A549 (cell line): ENCODE data around the gene C11orf58. TPM values are rescaled to one million over a fixed set of nuclear protein-coding genes. Genes with fewer than 3 reads are reported as not detected.

Source experiments
- ATAC-seq, 2 experiments: fragments of 200-7000 bp in 1 of 2; fragments of >200 bp in 1 of 2; cut with Nextera tagmentation in 1 of 2; cut with Tn5 transposase in 1 of 2; 3 replicates each; pipeline versions ENCODE4 v1.8.0 to v1.9.1; 2018 to 2020; ENCODE audit warnings: mild to moderate bottlenecking in 1 of 2, moderate library complexity in 1 of 2
- CTCF ChIA-PET: fragments of 300-600 bp; sonication (Branson Sonifier 250); formaldehyde crosslinking; extraction: SDS; loops from one replicate; lab custom pipeline; 2021; ENCODE audit warnings: antibody characterized with exemption, inconsistent platforms; lab: Yijun Ruan, JAX
- POLR2A ChIA-PET: fragments of 350-600 bp; formaldehyde crosslinking; extraction: SDS; loops from one replicate; lab custom pipeline; 2021; ENCODE audit warnings: antibody characterized with exemption, inconsistent platforms; lab: Yijun Ruan, JAX
- DNase-seq, 2 experiments: peaks; one replicate each; pipeline versions ENCODE4 v3.0.0 to v3.0.0-alpha.2; 2011 to 2016; ENCODE audit warnings: low read depth in 1 of 2, low spot score in 1 of 2
- FAIRE-seq: peaks from 2 replicates; lab custom pipeline; 2011; peaks lifted over from hg19 to GRCh38; lab: Jason Lieb, UNC
- H3K27ac ChIP-seq, 2 experiments: fragments of >200 bp; sonication (Bioruptor Twin); formaldehyde crosslinking; 3 replicates each; pipeline ENCODE4 v1.5.1; 2016 to 2017
- H3K4me1 ChIP-seq: fragments of >200 bp; sonication (Bioruptor Twin); formaldehyde crosslinking; 3 replicates; pipeline ENCODE4 v1.6.1; 2016
- H3K4me2 ChIP-seq: fragments of >200 bp; sonication (Bioruptor Twin); formaldehyde crosslinking; 3 replicates; pipeline ENCODE4 v1.6.1; 2016
- H3K4me3 ChIP-seq: fragments of >200 bp; sonication (Bioruptor Twin); formaldehyde crosslinking; 3 replicates; pipeline ENCODE4 v1.5.1; 2016
- H3K9me3 ChIP-seq: fragments of >200 bp; sonication (Bioruptor Twin); formaldehyde crosslinking; 3 replicates; pipeline ENCODE4 v1.6.1; 2016
- CBX8 ChIP-seq: fragments of 200-600 bp; sonication (generic); IDR thresholded peaks from 2 replicates; pipeline ENCODE4 v1.6.1; 2016
- CHD2 ChIP-seq: fragments of 150-350 bp; IDR thresholded peaks from 2 replicates; pipeline ENCODE4 v1.6.1; 2014; ENCODE audit warnings: low read length; ENCODE audit not compliant: partially characterized antibody
- CHD4 ChIP-seq: fragments of 200-600 bp; sonication (generic); IDR thresholded peaks from 2 replicates; pipeline ENCODE4 v1.6.1; 2016; ENCODE audit warnings: antibody characterized with exemption, mild to moderate bottlenecking, borderline replicate concordance
- EHMT2 ChIP-seq: fragments of 200-600 bp; sonication (generic); IDR thresholded peaks from 2 replicates; pipeline ENCODE4 v1.6.1; 2016; ENCODE audit warnings: antibody characterized with exemption, low read depth, mild to moderate bottlenecking, moderate library complexity
- ESRRA ChIP-seq: fragments of 150-350 bp; IDR thresholded peaks from 2 replicates; pipeline ENCODE4 v1.6.1; 2014; ENCODE audit warnings: mild to moderate bottlenecking, low read length, borderline replicate concordance
- HDAC2 ChIP-seq: fragments of 200-600 bp; sonication (generic); IDR thresholded peaks from 2 replicates; pipeline ENCODE4 v1.6.1; 2016
- HOXA7 ChIP-seq: fragments of 250-450 bp; sonication (Bioruptor Pico); IDR thresholded peaks from 2 replicates; pipeline ENCODE4 v1.5.0; 2020; ENCODE audit warnings: mild to moderate bottlenecking, moderate library complexity
- HOXB5 ChIP-seq: fragments of 250-450 bp; sonication (Bioruptor Pico); IDR thresholded peaks from 2 replicates; pipeline ENCODE4 v1.5.0; 2020; ENCODE audit warnings: mild to moderate bottlenecking, moderate library complexity
- JUN ChIP-seq, 2 experiments: fragments of >200 bp; sonication (Bioruptor Twin); formaldehyde crosslinking; IDR thresholded peaks; 2 replicates in 1 of 2; 3 replicates in 1 of 2; pipeline ENCODE4 v1.6.1; 2016 to 2017
- MAFK ChIP-seq: fragments of 450-650 bp; IDR thresholded peaks from 2 replicates; pipeline ENCODE4 v1.6.1; 2014; ENCODE audit not compliant: partially characterized antibody
- MAX ChIP-seq: IDR thresholded peaks from 2 replicates; pipeline ENCODE4 v1.6.1; 2012
- MYC ChIP-seq: IDR thresholded peaks from 2 replicates; pipeline ENCODE4 v1.6.1; 2012; ENCODE audit warnings: mild to moderate bottlenecking, inconsistent platforms, low read length, improper control_type of control experiment, borderline replicate concordance
- NR3C1 ChIP-seq: fragments of >200 bp; sonication (Bioruptor Twin); formaldehyde crosslinking; IDR thresholded peaks from 3 replicates; pipeline ENCODE4 v1.6.1; 2017
- PHF8 ChIP-seq: fragments of 200-600 bp; sonication (generic); IDR thresholded peaks from 2 replicates; pipeline ENCODE4 v1.6.1; 2016; ENCODE audit warnings: low read depth, mild to moderate bottlenecking, antibody characterized with exemption, moderate library complexity, borderline replicate concordance
- POLR2A ChIP-seq: IDR thresholded peaks from 2 replicates; pipeline ENCODE4 v1.6.1; 2012; ENCODE audit warnings: mild to moderate bottlenecking, low read length
- POLR2AphosphoS2 ChIP-seq: conservative IDR thresholded peaks from 2 replicates; pipeline ENCODE4 v1.6.1; 2012; ENCODE audit warnings: low read length, improper control_type of control experiment, inconsistent platforms
- RAD21 ChIP-seq, 2 experiments: fragments of >200 bp in 1 of 2; sonication (Bioruptor Twin) in 1 of 2; formaldehyde crosslinking in 1 of 2; IDR thresholded peaks in 1 of 2; conservative IDR thresholded peaks in 1 of 2; 2 replicates in 1 of 2; 3 replicates in 1 of 2; pipeline ENCODE4 v1.6.1; 2012 to 2018; ENCODE audit warnings: inconsistent platforms in 1 of 2
- RARB ChIP-seq: fragments of 250-450 bp; sonication (Bioruptor Pico); IDR thresholded peaks from 2 replicates; pipeline ENCODE4 v1.8.0; 2021; ENCODE audit warnings: mild to moderate bottlenecking, moderate library complexity
- REST ChIP-seq: fragments of 200-600 bp; sonication (generic); IDR thresholded peaks from 2 replicates; pipeline ENCODE4 v1.6.1; 2016; ENCODE audit warnings: antibody characterized with exemption, mild to moderate bottlenecking, moderate library complexity
- RFX5 ChIP-seq: fragments of 450-650 bp; IDR thresholded peaks from 2 replicates; pipeline ENCODE4 v1.7.1; 2014; ENCODE audit warnings: antibody characterized with exemption, mild to moderate bottlenecking, moderate library complexity
- RNF2 ChIP-seq: fragments of 200-600 bp; sonication (generic); IDR thresholded peaks from 2 replicates; pipeline ENCODE4 v1.6.1; 2016; ENCODE audit warnings: low read depth, mild to moderate bottlenecking, antibody characterized with exemption, moderate library complexity, borderline replicate concordance
- SMC3 ChIP-seq: fragments of >200 bp; sonication (Bioruptor Twin); formaldehyde crosslinking; IDR thresholded peaks from 3 replicates; pipeline ENCODE4 v1.6.1; 2018; ENCODE audit warnings: inconsistent platforms
- USF2 ChIP-seq: fragments of 450-650 bp; IDR thresholded peaks from 2 replicates; pipeline ENCODE4 v1.6.1; 2014; ENCODE audit warnings: antibody characterized with exemption
- ZC3H11A ChIP-seq: fragments of 450-650 bp; IDR thresholded peaks from 2 replicates; pipeline ENCODE4 v1.6.1; 2014; ENCODE audit warnings: antibody characterized with exemption, mild to moderate bottlenecking
- WGBS: methylation state at CpG from one replicate; pipeline ENCODE4 v1.1.6; 2017; ENCODE audit errors: missing lambda C conversion rate; 5-methylcytosine and 5-hydroxymethylcytosine counted together
- polyA plus RNA-seq, 4 experiments: library from polyadenylated mRNA; depleted of rRNA in 3 of 4; stranded (reverse); fragments of >200 nt; fragmentation: RNase III in 1 of 4; extraction: RNeasy Plus Mini Kit Qiagen cat#74134 plus additional on column Dnase treatment in 1 of 4; gene quantifications; 2 replicates in 3 of 4; 3 replicates in 1 of 4; pipeline ENCODE4 v1.2.3, GENCODE V29; 2011 to 2017

Gene C11orf58
- polyA plus RNA-seq, 2 of the 4 experiments (the other 2 are of a cell fraction) = 342 to 467 TPM

GRCh38 chr11:16800382-16800781, 61.9 kb downstream of the C11orf58 start:
- DNase-seq (no peak), ATAC-seq (no peak), FAIRE-seq (no peak)
- ChIA-PET POLR2A (no interaction called here), CTCF (interaction anchor here (1.8 to 3.5 kb wide), 4 partner anchors 10 to 20 kb away, joined by 7 to 28 read pairs (median 14); no protein-coding TSS in a partner anchor)
- TF ChIP-seq SMC3 (no peak), USF2 (no peak), RFX5 (no peak), CBX8 (no peak), MAX (no peak), RAD21 (conservative IDR thresholded peaks at IDR 0.05 in 1 of 2, IDR thresholded peaks at IDR 0.05 in 1 of 2) (no peak), RARB (no peak), ZC3H11A (no peak), REST (no peak), POLR2A (no peak), RNF2 (no peak), POLR2AphosphoS2 (no peak), HOXB5 (CRISPR knock-in tag) (no peak), ESRRA (no peak), MAFK (no peak), CHD4 (no peak), MYC (no peak), PHF8 (no peak)
- no peaks in the 10 kb centered on the region for H3K9me3 ChIP-seq
- no peak overlapping the region for H3K4me2 ChIP-seq
- H3K4me3 ChIP-seq = no peak overlapping the region
- H3K27ac ChIP-seq = no peak overlapping the region
- H3K4me1 ChIP-seq = peaks cover 12% of the 10 kb centered on the region

- Histone ChIP-seq H3K4me1 (peaks cover 22% of the 10 kb centered on the region), H3K9me3 (no peaks in the 10 kb centered on the region), H3K27ac (no peak overlapping the region), H3K4me3 (no peak overlapping the region), H3K4me2 (no peak overlapping the region)
- no peak for DNase-seq
- no peak for ATAC-seq
- FAIRE-seq = no peak
- TF ChIP-seq REST (no peak), JUN (IDR thresholded peaks at IDR 0.05) (no peak), EHMT2 (no peak), HDAC2 (no peak), ZC3H11A (no peak), POLR2A (no peak), NR3C1 (no peak), HOXA7 (no peak), CBX8 (no peak), CHD2 (no peak), ESRRA (no peak)
- WGBS = 87% methylated on average over 8 of the region's 10 CpGs
- ChIA-PET POLR2A (no interaction called here), CTCF (interaction anchor here (1.8 to 3.5 kb wide), 4 partner anchors 10 to 19 kb away, joined by 7 to 28 read pairs (median 14); no protein-coding TSS in a partner anchor)
Measured at GRCh38 chr11:16801288-16801980, 63.0 kb downstream of the C11orf58 start.
